Inferior parietal cortex (tissue), 1 donor: ENCODE data around the gene ATG13.
A peak's percentile ranks its signal among the peaks of the same experiment; 100 is the strongest.

Experiments
- DNase-seq: peaks from one replicate; pipeline ENCODE4 v3.0.0-alpha.2; 2016; ENCODE audit errors: extremely low spot score

Gene ATG13

DNA sequence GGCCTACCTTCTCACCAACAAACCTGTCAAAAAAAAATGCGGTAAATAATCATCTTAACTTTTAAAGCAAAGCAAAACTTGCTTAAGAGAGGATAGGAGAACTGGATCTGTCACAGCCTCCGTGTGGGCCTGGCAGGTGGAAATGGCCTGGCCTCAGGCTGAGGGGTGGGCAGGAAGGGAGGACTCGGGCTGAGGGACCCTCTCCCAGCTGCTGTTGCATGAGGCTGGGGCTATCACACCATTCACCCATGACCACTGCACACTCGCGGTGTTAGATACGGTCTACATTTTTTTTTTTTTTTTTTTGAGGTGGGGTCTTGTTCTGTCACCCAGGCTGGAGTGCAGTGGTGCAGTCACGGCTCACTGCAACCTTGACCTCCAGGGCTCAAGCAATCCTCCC lies 58.6 kb downstream of the ATG13 start:
- DNase-seq, result no peak

DNA sequence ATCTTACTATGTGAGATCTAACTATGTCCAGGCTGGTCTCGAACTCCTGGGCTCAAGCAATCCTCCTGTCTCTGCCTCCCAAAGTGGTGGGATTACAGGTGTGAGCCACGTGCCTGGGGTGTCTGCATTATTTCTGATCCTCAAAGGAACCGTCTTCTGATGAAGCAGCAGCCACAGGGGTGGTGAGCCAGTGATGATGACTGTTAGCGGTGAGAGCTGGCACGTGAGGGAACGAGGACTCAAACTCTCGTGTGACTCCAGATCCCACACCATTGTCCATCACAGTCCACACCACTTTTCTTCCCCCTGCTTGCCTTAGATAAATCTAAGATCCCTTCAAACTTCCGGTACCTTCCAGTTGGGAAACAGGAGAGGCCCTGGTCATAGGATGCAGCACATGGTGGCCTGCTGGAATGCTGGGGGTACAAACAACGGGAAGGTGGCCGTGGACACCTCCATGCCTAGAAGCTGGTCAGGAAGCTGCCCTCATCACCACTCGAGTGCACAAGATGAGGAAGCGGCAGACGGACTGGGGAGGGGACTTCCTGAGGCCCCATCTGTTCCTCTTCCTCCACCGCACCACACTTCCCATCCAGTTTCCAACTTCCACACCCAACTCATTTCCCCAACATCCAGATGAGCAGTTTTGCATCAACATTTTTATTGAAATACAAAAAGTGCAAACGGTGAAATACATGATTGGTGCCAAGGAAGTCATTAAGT lies 59.2 kb downstream of the ATG13 start:
- DNase-seq, result no peak

DNA sequence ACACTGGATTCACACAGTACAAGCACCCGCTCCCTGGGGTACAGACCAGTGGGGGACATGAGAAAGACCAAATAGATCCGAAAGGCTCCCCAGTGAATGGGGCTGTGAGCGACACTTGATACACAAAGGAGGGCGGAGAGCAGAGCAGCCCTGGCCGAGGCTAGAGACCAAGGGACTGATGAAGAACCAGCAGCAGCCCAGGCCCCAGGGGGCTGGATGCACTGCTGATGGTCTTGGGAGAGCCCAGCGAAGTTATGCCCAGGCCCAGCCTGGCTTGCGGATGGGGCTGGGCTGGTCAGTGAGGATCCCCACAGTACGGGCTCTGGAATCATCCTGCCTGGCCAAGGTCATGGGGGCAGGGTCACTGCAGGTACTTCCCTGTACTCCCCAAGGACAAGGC lies 59.8 kb downstream of the ATG13 start:
- no peak for DNase-seq

GRCh38 chr11:46677991-46678740 lies 60.8 kb downstream of the ATG13 start:
- no peak for DNase-seq

DNA sequence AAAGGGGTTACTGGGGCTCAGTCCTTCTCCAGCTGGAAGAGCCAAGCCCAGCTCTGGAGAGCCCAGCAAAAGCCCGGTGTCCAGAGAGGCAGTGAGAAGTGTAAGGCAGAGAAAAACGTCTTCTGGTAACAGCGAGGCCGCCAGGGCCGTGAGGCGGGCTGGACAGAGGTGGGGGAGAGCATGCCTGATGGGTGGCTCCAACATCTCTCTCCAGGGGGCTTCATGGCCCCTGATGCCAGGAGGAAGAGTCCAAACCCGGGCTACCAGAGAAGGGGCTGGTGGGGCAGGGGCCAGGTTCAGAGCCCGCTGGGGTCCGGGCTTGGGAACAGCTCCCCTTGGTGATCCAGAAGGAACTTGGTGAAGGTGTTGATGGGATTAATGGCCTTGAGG lies 61.4 kb downstream of the ATG13 start:
- DNase-seq, result no peak

DNA sequence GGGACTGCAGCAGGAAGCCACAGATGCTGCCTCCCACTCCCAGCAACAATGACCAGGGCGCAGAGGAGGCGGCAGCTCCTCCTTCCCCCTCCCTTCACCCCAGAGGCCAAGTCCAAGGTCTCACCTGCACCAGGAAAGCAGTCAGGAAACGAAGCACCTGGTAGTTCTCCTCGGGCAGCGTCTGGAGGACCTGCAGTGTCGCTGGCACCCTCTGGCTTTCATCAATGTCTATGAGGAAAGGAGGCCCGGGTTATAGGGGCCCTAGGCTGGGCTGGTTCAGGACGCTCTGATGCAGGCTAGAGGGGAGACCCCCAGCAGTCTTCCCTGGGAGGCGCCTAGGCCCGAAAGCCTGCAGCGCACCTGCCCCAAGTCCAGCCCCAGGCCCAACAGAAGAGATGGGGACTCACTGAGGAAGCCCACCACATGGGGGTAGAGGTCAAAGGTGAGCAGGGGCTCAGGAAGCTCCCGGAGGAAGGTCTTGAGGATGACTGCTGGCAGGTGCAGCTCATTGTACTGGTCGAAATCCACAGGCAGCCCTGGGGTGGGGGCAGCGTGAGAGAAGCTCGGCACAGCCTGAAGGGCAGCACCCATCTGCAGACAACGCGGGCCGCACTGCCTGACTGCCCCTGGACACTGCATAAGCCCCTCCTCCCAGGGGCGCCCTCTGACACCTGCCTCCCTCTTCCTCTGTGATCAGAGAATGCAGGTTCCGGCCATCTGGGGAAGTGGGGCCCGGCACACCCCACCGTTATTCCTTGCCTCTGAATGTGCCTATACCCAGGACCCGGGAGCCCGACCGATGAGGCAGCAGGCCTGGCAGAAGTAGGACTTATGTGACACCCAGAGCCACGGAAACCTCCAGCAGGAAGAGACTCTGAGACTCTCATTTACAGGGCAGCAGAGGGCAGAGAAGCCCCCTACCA lies 62.1 kb downstream of the ATG13 start:
- no peak for DNase-seq

DNA sequence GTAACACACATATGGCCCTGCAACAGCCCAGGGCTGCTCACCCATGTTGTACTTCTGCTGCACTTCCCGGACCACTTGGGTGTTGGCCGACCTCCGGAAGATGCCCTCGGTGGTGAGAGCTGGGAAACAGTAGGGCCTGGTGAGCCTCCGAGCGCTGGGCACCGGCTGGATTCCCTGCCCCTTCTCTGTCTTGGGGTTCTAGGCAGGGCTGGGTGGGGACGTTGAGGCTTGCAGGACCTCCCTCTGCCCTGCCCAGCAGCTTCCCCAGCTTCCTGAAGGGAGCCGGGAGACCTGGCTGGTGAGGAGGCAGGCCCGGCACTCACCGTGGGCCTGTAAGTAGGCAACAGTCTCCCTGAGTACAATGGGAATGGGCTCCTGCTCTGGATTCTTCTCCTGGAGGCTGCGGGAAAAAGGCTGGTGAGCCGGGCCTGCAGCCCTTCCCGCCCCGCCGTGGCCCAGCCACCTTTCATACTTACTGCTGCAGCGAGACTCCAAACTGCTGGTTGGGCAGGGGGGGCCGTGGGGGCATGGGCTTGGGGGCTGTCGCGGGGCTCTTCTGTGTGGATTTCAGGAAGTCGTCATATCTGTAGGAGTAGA lies 62.9 kb downstream of the ATG13 start:
- no peak for DNase-seq

DNA sequence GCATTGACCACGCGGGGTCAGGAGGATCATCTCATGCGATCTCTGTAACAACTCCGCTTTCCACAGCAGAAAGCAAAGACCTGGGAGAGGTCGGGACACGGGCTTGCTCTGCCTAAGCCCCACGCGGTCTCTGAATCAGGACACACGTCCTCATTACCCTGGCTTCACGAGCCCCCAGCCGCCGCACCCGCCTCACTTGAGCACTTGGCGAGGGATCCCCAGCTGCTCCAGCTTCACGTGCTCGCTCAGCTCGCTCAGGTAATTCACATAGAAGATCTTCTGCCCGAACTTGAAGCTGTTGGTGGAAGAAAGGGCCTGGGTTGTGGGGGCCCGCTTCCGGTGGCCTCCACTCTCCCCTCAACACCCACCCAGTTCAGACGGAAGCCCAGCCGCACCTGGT lies 63.5 kb downstream of the ATG13 start:
- no peak for DNase-seq

- no peak for DNase-seq
These were observed 64.5 kb downstream of the ATG13 start for GRCh38 chr11:46681814-46682213.

- no peak for DNase-seq
These were observed 65.7 kb downstream of the ATG13 start for GRCh38 chr11:46682773-46683752.

- DNase-seq, result peak; percentile 77
These were observed 67.0 kb downstream of the ATG13 start for GRCh38 chr11:46684367-46684766.

DNA sequence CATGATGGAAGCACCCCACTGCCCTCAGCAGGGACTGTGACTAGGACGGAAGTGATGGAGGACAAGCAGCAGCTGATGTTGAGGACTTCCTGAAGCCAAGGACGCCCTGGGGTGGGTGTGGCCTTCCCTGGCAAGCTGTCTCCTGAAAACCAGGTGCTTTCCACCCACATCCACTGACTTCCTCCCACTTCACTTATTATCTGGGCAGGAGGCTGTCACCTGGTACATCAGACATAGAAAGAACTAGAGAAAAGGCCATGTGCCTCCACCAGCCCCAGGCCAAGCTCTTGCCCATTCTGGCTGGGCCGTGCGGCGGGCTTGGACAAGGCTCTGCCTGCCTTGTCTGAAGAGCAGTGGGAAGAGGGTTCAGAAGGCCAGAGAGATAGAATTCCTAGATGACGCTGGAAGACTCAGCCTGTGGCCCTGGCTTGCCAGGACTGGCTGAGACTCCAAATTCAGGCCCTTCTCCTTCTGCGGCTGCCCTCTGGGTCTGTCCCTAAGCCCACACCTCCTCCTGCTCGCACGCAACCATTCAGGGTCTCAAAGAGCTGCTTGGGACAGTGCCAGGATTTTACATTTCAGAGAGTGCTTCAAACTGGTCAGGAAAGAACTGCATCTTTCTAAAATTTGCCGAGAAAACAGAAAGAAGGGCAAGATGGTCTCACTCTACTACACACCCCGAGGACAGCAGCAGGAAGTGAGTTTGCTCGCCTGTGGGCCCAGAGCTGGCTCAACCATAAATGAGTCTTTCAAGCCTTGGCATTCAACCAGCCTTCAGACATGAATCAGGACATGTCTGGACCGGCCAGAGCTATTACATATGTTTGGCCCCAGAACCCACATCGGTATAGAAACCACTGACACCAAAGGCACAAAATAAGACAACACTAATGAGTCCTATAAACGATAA lies 69.8 kb downstream of the ATG13 start:
- peak; percentile 51 for DNase-seq

DNA sequence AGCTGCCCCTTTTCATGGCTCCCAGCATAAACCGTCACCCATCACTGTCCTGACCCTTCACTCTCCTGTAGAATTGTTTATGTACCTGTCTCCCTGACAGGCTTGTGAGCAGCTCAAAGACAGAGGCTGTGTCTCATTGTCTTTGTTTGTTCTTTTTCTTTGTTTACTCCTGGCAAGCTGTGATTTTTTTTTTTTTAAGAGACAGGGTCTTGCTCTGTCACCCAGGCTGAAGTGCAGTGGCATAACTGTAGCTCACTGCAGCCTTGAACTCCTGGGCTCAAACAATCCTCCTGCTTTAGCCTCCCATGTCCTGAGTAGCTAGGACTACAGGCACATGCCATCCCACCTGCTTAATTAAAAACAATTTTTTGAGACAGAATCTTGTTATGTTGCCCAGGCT lies 73.3 kb downstream of the ATG13 start:
- no peak for DNase-seq

GRCh38 chr11:46692450-46692849 lies 75.1 kb downstream of the ATG13 start:
- no peak for DNase-seq

GRCh38 chr11:46693597-46694012 lies 76.3 kb downstream of the ATG13 start:
- no peak for DNase-seq

GRCh38 chr11:46694072-46694471 lies 76.7 kb downstream of the ATG13 start:
- no peak for DNase-seq

- DNase-seq, result no peak
These were observed 77.3 kb downstream of the ATG13 start for GRCh38 chr11:46694607-46695006.

DNA sequence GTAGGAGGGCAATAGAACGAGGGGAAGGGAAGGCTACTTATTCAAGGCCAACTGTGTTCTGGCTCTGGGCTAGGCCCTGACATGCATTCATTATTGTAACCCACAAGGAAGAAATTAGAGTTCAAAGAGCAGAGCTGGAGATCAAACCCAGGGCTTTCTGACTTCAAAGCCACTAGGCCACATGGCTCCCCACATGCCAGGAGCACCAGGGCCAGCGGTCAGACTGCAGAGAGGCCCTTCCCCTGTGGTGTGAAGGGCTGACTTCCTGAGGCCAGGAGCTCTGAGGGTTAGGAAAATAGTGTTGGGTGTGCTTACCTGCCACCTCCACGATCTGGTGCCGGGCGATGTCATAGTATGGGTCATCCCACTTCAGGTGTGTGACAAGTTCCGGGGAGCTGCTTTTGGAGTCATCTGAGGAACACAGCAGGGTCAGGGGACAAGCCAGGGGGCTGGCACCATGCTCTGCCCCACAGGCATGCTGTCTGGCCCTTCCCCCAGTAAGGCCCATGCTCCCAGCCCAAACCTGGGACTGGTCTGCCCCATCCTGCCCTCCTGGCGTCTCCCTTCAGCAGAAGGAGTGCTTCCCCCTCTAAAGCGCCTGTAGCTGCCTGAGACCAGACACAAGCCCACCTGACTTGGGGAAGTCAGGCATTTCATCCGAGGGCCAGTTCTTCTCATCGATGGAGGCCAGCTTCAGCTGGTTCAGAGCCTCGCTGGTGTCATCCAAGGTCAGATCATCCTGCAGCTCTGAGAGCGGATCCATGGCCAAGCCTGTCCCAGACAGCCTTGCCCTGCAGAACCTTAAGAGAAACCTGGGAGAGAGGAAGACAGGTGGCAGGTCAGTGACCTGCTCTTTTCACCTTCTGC lies 78.2 kb downstream of the ATG13 start:
- no peak for DNase-seq

DNA sequence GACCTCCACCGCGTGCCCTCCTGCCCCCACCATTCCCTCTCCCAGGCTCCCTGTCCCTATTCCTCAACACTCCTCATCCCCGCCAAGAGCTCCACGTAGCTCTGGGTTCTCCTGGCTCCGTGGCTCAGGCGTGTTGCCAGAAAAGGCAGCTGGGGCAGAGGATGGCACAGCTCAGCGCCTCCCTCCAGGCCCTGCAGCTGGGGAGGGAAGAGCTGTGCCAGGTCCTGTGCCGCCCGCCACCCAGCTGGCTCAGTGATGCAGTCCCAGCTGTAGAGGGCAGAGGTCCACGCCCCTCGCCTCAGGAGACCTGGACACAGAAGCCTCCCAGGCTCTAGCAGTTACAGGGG lies 78.8 kb downstream of the ATG13 start:
- DNase-seq, result peak; percentile 92
